HG03460 (cell line): ENCODE results near the gene ATAT1.
A peak's percentile ranks its signal among the peaks of the same experiment; 100 is the strongest.
"Not testable (repeated sequence)": the region's sequence is repeated elsewhere in the genome, so short reads cannot be mapped to it uniquely, and the experiment has no call there.

Experiments
- ATAC-seq: cut with Tn5 transposase; IDR thresholded peaks from one replicate; pipeline ENCODE4 v1.9.1; 2021; ENCODE audit not compliant: unreplicated experiment

The ATAT1 gene

DNA sequence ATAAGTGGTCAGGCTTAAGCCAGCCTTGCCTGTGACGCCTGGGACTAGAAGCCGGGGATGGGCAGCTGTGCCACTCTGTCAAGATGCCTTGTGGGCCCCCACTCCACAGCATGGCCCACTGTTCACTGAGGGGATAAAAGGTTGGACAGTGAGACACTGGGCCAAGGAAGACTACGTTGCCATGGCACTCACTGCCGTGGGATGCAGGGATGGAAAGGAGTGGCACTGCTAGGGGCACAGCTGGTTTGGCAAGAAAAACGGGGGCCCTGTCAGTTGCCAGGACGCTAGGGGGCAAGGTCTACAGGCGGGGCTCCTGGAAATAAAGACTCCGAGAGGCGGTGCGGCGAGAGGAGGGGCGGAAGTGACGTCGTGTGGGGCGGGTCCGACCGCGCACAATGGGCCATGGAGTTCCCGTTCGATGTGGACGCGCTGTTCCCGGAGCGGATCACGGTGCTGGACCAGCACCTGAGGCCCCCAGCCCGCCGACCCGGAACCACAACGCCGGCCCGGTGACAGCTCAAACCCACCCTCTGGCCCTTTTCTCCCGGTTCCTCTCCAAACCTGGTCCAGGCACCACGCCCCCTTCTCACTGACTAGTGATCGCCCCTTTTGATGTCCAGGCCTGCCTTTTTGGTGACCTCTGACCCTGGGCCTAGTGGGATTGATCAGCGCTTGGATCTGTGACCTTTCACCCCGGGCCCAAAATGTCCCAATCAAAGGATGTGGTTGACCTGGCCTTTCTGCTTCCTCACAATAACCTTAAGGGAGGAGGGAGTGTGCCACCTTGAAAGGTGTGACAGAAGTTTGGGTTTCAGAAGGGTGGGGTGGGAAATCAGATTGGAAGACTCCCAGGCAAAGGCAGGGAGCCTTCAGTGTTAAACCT, at the start of gene ATAT1:
Gene ATAT1 (plus strand): TSS at position 391 of the 883 bp plus-strand sequence.
- peak; percentile 81 for ATAC-seq

DNA sequence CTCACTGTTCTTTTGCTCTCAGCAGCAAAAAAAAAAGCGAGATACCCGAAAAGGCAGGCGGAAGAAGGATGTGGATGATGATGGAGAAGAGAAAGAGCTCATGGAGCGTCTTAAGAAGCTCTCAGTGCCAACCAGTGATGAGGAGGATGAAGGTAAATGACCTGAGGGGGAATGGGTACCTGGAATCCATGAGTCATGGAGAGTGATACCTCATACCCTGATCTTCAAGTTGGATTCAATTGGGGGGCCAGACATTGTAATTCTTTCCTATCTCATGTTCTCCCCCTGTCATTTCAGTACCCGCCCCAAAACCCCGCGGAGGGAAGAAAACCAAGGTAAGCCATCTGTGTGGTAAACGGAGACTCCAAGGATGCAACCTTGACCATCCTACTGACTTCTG, 48.6 kb upstream of the ATAT1 start:
- ATAC-seq: no peak

DNA sequence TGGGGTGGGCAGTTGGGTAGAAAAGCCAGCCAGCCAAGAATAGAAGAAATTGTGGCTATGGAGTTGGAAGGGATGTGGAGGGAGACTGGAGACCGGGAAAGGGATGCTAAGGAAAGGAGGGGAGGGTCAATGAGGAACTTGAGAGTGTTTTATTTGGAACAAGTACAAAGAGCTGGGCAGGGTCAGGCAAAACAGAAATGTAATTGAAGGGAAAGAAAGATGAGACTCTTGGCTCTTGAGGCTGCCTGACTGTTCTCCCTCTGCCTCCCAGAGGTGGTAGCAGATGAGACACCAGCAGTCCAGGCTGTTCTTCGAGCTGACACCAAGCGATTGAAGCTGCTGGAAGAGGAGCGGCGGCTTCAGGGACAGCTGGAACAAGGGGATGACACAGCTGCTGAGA, 42.8 kb upstream of the ATAT1 start:
- no peak for ATAC-seq

DNA sequence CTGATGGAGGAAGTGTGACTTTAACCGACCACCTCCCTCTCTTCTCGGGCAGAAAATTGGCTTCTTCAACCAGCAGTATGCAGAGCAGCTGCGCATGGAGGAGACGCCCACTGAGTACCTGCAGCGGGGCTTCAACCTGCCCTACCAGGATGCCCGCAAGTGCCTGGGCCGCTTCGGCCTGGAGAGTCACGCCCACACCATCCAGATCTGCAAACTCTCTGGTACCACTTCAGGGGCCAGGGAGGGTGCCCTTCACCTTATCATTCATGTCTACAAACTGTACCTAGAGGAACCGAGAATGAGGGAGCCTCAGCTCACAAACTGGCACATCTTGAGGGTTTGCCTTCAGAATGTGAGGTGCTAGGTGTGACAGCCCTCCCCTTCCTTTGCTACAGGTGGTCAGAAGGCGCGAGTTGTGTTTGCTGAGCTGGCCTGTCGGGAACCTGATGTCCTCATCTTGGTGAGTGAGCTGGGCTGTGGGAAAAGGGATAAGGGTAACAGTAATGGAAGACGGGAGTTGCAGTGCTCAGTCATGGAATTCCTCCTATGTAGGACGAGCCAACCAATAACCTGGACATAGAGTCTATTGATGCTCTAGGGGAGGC, 36.8 kb upstream of the ATAT1 start:
- no peak for ATAC-seq

DNA sequence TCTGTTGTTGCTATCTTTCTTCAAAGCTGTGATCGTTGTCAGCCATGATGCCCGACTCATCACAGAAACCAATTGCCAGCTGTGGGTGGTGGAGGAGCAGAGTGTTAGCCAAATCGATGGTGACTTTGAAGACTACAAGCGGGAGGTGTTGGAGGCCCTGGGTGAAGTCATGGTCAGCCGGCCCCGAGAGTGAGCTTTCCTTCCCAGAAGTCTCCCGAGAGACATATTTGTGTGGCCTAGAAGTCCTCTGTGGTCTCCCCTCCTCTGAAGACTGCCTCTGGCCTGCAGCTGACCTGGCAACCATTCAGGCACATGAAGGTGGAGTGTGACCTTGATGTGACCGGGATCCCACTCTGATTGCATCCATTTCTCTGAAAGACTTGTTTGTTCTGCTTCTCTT, 36.2 kb upstream of the ATAT1 start:
- ATAC-seq: no peak

DNA sequence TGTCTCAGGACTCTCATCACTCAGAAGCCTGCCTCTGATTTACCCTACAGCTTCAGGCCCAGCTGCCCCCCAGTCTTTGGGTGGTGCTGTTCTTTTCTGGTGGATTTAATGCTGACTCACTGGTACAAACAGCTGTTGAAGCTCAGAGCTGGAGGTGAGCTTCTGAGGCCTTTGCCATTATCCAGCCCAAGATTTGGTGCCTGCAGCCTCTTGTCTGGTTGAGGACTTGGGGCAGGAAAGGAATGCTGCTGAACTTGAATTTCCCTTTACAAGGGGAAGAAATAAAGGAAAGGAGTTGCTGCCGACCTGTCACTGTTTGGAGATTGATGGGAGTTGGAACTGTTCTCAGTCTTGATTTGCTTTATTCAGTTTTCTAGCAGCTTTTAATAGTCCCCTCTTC, 35.7 kb upstream of the ATAT1 start:
- ATAC-seq: no peak

DNA sequence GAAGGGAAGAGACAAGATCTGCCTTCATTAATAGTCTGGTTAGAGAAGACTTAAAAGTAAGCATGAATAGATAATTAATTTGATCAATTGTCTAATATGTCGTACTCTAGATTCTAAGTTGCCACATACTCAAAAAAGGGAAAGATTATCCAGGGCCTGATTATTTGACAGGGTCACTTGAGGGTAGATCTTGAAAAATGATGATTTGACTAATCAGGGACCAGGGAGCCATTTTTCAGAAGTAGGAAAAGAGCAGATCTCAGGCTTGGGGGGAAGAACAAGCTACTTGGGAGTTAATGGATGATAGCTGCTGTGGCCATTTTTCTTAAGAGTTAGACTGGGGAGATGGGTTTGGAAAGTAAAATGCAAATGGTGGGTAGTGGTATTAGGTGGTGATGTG, 34.4 kb upstream of the ATAT1 start:
- no peak for ATAC-seq

DNA sequence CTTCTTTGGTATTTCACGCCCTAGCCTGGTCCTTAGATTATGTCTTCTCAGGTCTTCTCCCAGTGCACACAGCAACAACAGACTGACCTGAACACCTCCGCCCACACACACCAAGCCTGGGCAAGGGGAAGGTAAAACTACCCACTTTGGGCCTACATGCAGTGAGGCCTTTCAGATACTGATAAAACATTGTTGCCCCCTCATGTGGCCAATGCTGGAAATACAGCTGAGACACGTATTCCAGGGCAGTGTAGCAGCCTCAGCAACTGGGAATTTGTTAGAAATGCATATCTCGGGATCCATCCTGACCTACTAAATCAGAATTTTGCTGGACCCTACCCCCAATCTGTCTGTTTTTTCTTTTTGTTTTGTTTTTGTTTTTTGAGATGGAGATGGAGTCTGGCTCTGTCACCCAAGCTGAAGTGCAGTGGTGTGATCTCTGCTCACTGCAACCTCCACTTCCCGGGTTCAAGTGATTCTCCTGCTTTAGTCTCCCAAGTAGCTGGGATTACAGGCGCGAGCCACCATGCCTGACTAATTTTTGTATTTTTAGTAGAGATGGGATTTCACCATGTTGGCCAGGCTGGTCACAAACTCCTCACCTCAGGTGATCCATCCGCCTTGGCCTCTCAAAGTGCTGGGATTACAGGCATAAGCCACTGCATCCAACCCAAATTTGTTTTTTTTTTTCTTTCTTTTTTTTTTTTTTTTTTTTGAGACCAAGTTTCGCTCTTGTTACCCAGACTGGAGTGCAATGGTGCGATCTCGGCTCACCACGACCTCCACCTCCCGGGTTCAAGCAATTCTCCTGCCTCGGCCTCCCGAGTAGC, 29.1 kb upstream of the ATAT1 start:
- not testable (repeated sequence) for ATAC-seq

DNA sequence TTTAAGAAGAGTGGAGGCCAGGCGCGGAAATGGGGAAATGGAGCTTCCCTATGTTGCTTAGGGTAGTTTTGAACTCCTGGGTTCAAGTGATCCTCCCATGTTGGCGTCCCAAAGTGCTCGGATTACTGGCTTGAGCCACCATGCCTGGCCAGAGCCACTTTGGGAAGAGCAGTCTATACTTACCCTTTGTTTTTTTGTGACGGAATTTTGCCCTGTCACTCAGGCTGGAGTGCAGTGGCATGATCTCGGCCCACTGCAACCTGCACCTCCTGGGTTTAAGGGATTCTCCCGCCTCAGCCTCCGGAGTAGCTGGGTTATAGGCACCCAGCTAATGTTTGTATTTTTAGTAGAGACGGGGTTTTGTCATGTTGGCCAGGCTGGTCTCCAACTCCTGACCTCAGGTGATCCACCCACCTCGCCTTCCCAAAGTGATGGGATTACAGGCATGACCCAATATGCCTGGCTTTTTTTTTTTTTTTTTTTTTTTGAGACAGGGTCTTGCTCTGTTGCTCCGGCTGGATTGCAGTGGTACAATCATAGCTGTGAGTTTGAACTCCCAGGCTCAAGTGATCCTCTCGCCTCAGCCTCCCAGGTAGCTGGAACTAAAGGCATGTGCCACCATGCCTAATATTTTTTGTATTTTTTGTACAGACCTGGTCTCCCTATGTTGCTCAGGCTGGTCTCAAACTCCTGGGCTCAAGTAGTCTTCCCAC, 27.6 kb upstream of the ATAT1 start:
- ATAC-seq: no peak

DNA sequence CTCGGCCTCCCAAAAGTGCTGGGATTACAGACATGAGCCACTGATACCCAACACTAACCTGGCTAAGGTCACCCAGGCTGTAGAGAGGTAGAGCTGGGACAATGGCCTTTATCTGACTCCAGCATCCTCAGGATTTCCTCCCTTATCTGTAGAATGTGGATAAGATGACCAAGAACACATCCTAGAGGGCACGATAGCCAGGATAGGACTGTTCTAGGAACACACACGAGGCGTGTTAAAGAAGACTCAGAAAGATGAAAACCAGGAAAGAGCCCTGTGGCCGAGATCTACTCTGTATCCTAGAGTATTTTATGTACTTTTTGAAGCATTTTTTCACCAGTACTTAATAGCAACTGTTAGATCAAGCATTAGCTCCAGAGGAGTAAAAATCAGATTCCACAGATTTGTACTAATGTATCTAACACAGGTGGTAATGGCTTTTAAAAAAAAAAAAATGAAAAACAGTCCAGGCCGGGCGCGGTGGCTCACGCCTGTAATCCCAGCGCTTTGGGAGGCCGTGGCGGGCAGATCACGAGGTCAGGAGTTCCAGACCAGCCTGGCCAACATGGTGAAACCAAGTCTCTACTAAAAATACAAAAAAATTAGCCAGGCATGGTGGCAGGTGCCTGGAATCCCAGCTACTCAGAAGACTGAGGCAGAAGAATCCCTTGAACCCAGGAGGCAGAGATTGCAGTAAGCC, 26.9 kb upstream of the ATAT1 start:
- ATAC-seq: no peak

DNA sequence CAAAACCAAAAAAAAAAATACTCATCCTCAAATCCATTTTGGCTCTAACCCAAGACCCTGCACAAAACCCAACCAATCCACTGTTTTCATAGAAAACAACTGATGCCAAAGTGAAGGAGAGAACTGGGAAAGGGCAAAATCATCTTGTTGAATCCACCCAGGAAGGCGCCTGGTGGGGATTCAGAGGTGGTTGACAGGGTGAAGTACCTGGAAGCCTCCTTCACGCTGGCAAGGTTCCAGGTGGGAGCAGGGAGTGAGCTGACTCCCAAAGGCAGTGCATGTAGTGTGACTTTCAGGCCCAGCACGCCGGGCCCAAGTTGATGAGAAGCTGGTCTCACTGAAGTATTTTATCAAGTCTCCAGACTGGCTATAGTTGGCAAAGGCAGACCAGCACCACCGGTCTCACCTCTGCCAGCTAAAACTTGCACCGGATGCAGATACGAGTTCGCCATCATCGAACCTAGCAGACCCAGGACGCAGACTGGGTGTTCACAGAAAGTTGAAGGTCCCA, 26.2 kb upstream of the ATAT1 start:
- ATAC-seq: no peak

DNA sequence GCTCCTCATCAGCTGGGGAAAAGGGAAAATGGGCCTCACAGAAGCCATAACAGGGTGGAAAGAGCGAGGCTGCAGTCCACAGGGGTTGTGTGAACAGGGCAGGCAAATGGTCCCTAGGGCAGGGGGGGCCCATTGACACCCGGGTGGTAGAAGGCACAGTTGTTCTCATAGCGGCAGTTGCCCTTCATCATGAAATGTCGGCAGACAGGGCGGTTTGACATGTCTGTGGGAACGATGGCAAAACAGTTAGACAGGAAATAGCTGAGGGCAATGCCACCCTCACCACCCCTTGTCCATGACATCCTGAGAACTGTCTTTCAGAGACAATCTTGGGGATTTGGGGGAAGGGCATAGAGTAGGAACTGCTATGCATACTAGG, 25.2 kb upstream of the ATAT1 start:
- no peak for ATAC-seq

DNA sequence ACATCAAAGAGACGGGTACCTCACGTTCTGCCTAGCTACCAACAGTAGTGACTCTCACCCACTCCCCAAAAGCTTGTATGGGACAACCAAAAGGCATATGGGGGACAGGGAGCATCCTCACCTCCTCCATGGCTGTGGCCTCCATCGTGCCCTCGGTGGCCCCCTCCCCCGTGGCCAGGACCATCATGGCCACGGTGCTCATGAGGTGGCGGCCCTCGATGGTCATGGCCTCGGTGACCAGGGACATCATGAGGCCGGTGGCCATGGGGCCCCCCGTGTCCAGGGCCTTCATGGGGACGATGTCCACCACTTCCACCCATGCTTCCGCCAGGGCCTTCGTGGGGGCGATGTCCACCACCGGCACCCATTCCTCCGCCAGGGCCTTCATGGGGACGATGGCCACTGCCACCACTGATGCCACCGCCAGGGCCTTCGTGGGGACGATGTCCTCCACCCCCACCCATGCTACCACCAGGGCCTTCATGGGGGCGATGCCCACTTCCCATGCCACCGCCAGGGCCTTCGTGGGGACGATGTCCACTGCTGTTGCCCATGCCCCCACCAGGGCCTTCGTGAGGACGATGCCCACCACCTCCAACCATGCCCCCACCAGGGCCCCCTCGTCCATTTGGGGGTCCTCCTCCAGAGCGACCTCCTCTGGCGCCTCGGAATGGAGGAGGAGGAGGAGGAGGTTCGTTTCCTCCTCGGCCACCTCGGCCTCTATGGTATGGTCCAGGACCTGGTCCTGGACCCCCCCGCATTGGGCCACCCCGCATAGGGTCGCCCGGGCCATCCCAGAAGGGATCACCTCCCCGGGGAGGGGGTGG, 24.6 kb upstream of the ATAT1 start:
- no peak for ATAC-seq

DNA sequence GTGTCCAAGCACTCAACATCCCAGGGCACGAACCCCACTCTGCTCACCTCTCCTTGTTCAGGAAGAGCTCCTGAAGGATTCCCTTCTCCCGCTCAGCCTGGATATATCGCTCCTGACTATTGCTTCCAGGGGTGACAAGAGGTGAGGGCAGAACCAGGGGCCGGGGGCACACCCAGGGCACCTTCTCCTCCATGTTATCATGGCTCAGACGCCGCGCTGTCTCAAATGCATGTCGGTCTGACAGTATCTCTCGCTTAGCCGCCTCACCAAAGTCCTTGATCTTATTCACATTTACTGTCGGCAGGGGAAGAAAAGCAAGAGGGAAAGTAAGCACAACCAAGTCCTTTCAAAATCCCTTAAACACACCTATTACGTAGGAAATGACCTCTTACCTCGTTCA, 22.7 kb upstream of the ATAT1 start:
- no peak for ATAC-seq

DNA sequence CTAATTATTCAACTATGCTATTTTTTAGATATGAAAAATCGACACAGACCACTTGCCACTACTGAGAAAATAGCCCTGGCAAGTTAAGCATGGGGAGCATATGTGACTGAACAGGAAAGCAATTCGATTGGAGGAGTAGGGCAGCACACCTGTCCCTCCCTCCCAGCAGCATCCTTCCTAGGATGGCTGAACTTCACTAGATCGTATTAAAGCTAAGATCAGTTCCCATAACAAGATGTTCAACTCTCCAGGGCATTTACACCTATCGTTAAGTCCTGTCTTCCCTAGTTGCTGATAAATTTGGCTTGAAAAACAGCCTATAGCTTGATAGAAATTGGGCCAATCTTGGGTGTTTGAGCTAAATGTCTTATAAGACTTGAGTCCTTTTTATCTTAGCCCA, 16.6 kb upstream of the ATAT1 start:
- no peak for ATAC-seq

DNA sequence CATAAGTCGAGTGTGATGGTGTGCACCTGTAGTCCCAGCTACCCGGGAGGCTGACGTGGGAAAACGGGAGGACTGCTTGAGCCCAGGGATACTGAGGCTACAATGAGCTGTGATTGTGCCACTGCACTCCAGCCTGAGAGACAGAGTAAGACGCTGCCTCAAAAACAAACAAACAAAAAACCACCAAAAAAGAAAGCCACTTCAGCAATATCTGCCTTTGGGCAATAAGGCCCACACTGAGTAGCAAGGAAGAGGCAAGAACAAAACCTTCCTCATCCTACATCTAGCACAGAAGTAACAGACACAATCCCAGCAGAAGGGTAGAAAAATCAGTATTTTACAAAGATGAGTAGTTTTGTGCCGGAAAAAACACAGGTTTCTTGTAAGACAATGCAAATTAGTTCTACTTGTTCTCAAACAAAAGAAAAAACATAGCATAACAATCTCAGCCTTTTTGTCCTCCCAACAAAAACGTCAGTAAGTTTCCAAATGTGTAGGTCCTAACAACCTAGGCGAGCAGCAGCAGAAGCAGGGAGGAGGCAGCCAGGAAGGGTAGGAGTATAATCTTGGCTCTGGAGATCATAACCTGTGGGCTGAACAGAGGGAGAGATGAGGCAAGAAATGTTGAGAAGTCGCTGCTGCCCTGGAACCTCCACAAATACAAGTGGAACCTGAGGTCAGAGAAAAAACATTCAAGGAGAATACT, 15.4 kb upstream of the ATAT1 start:
- ATAC-seq: no peak

DNA sequence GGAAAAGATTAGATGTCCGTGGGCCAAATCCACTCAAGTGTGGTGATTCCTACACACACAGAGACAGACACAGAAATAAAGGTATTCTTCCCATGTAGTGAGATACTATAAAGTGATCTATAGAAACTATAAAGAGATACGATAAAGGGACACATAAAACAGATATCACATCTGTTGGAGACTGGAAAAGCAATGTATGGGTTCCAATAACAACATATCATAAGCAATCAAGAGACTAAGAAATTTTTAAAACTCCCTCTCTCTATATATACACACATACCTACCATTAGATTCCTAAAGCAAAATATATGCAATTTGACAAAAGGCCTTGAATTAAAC, 14.8 kb upstream of the ATAT1 start:
- no peak for ATAC-seq

DNA sequence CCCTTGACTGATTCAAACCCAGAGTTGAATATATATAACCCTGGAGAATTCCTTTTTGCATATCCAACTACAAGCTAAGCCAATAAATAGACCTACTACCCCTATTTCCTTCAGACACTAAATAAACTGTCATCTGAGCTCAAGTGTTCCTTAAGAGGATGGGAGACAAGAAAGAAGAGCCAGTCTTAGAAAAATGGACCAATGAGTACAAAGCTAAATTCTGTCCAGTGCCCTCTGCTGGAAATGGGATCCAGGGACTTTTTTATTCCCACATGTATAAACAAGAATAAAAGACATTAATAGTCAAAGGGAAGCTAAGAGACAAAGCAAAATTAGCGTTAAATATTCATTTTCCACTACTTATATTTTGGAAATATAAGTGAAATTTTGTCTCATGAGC, 14.5 kb upstream of the ATAT1 start:
- ATAC-seq: no peak

DNA sequence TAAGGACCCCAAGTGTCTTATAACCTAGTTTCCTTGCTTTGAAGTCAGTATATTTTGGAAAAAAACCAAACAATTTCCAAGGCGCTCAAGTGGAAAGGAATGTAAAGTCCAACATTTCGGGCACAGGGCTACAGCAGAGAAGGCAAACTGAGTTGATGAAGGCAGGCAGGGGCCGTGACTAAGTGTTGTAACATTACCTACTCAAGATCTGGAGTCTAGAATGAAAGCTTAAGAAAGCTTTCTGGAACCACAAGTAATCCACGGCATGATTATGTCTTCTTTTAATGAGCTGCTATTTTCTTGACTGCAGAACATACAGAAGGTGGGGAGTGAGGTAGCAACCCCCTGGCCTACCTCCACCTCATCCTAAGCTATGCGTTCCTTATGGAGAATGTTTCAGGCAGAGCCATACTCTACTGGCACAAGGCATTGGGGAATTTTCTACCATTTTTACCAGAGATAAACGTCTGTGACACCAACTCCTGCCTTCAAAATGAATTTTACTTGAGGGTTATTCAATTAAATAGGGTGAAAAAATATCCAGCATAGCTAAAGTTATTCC, 13.9 kb upstream of the ATAT1 start:
- no peak for ATAC-seq
